Endothelial cell of umbilical vein (primary cell): ENCODE data around the gene ZFYVE28. TPM values are rescaled to one million over a fixed set of nuclear protein-coding genes. Genes with fewer than 3 reads are reported as not detected.

ENCODE experiments used
- BruUV-seq: library from RNA; stranded (reverse); fragments of 400-500 nt; replicated peaks from 2 replicates; lab custom pipeline; 2021; lab: Mats Ljungman, UMichigan
- CTCF ChIA-PET: fragments of 300-600, 350-600 bp; sonication (Branson Sonifier 250); formaldehyde crosslinking; loops from one replicate; lab custom pipeline; 2021; ENCODE audit warnings: antibody characterized with exemption, inconsistent platforms; lab: Charles Lee
- POLR2A ChIA-PET: fragments of 300-600, 350-600 bp; sonication (Branson Sonifier 250); formaldehyde crosslinking; loops from one replicate; lab custom pipeline; 2021; ENCODE audit warnings: antibody characterized with exemption, inconsistent platforms; lab: Charles Lee
- DNase-seq: peaks from one replicate; pipeline ENCODE4 v3.0.0-alpha.2; 2011; ENCODE audit warnings: low read depth, low spot score
- FAIRE-seq: peaks from 2 replicates; lab custom pipeline; 2011; peaks lifted over from hg19 to GRCh38; lab: Jason Lieb, UNC
- H2AFZ ChIP-seq: 2 replicates; pipeline ENCODE4 v1.6.0; 2012; ENCODE audit warnings: low read depth, low read length, control low read depth, inconsistent platforms
- H3K27ac ChIP-seq: 2 replicates; pipeline ENCODE4 v1.5.1; 2011; ENCODE audit warnings: low read depth, mild to moderate bottlenecking, control low read depth, low read length, moderate library complexity; ENCODE audit not compliant: insufficient read depth
- H3K27me3 ChIP-seq, 2 experiments: 2 replicates each; pipeline versions ENCODE4 v1.6.0 to v1.6.1; 2011; ENCODE audit warnings: low read length in 2 of 2, mixed read lengths in 1 of 2; ENCODE audit not compliant: control insufficient read depth in 2 of 2, insufficient read depth in 2 of 2
- H3K36me3 ChIP-seq, 2 experiments: 2 replicates in 1 of 2; 3 replicates in 1 of 2; pipeline ENCODE4 v1.5.1; 2011; ENCODE audit warnings: low read length in 2 of 2, mild to moderate bottlenecking in 1 of 2, moderate library complexity in 1 of 2; ENCODE audit not compliant: control insufficient read depth in 2 of 2, insufficient read depth in 2 of 2; ENCODE audit errors: extremely low read depth in 1 of 2
- H3K4me1 ChIP-seq: 3 replicates; pipeline ENCODE4 v1.5.1; 2011; ENCODE audit warnings: mild to moderate bottlenecking, low read length; ENCODE audit not compliant: control insufficient read depth, insufficient read depth; ENCODE audit errors: extremely low read depth
- H3K4me2 ChIP-seq: 2 replicates; pipeline ENCODE4 v1.6.1; 2011; ENCODE audit warnings: low read length, control low read depth, mixed read lengths; ENCODE audit not compliant: insufficient read depth
- H3K4me3 ChIP-seq, 3 experiments: fragments of 200-600 bp in 1 of 3; sonication (generic), shearing (Covaris generic) in 1 of 3; replicated peaks in 1 of 3; 2 replicates each; pipeline ENCODE4 v1.5.1; 2011 to 2016; ENCODE audit warnings: control low read depth in 3 of 3, low read length in 3 of 3, mild to moderate bottlenecking in 2 of 3, inconsistent platforms in 1 of 3, low read depth in 1 of 3, moderate library complexity in 1 of 3; ENCODE audit not compliant: insufficient read depth in 1 of 3
- H3K79me2 ChIP-seq: 2 replicates; pipeline ENCODE4 v1.6.0; 2012; ENCODE audit warnings: low read length, inconsistent platforms; ENCODE audit not compliant: control insufficient read depth, insufficient read depth
- H3K9ac ChIP-seq: replicated peaks from 2 replicates; pipeline ENCODE3; 2011; ENCODE audit warnings: low read length, control low read depth; ENCODE audit not compliant: insufficient read depth; ENCODE audit errors: extremely low read depth
- H3K9me1 ChIP-seq: replicated peaks from 3 replicates; pipeline ENCODE4 v1.6.0; 2011; ENCODE audit warnings: mild to moderate bottlenecking, low read length; ENCODE audit not compliant: control insufficient read depth, insufficient read depth; ENCODE audit errors: extremely low read depth
- H3K9me3 ChIP-seq: replicated peaks from 2 replicates; pipeline ENCODE4 v1.5.1; 2012; ENCODE audit warnings: low read length, inconsistent platforms; ENCODE audit not compliant: control insufficient read depth, insufficient read depth
- H4K20me1 ChIP-seq: replicated peaks from 2 replicates; pipeline ENCODE3; 2011; ENCODE audit warnings: mild to moderate bottlenecking, low read length; ENCODE audit not compliant: control insufficient read depth, insufficient read depth; ENCODE audit errors: extremely low read depth
- CTCF ChIP-seq, 2 donors: IDR thresholded peaks; 1 replicate in 1 of 2; 2 replicates in 1 of 2; pipeline ENCODE4 v1.5.1; 2011; ENCODE audit warnings: low read length in 2 of 2, mild to moderate bottlenecking in 2 of 2, moderate library complexity in 2 of 2, control low read depth in 1 of 2, inconsistent platforms in 1 of 2, low read depth in 1 of 2; ENCODE audit not compliant: insufficient read depth in 1 of 2; ENCODE audit errors: extremely low read depth in 1 of 2
- EZH2 ChIP-seq: IDR thresholded peaks from 2 replicates; pipeline ENCODE4 v1.6.1; 2012; ENCODE audit warnings: borderline replicate concordance, low read depth, mild to moderate bottlenecking, moderate library complexity, low read length, inconsistent platforms; ENCODE audit not compliant: severe bottlenecking
- FOS ChIP-seq: IDR thresholded peaks from 2 replicates; pipeline ENCODE4 v1.6.1; 2011; ENCODE audit warnings: mild to moderate bottlenecking, low read length, moderate library complexity, borderline replicate concordance; ENCODE audit not compliant: insufficient read depth
- GATA2 ChIP-seq: IDR thresholded peaks from 2 replicates; pipeline ENCODE4 v1.7.0; 2011; ENCODE audit warnings: low read depth, mild to moderate bottlenecking, moderate library complexity, mixed read lengths, low read length; ENCODE audit not compliant: insufficient read length, insufficient read depth
- MYC ChIP-seq: IDR thresholded peaks from one replicate; pipeline ENCODE4 v1.6.1; 2011; ENCODE audit warnings: mild to moderate bottlenecking, low read depth, low read length
- POLR2A ChIP-seq: IDR thresholded peaks from 2 replicates; pipeline ENCODE4 v1.6.1; 2012; ENCODE audit warnings: low read depth, mild to moderate bottlenecking, control low read depth, low read length
- POLR2AphosphoS5 ChIP-seq: IDR thresholded peaks from 2 replicates; pipeline ENCODE4 v1.6.1; 2012; ENCODE audit warnings: low read depth, mild to moderate bottlenecking, control low read depth, low read length, moderate library complexity; ENCODE audit not compliant: insufficient read depth
- dilution Hi-C: fragments of 300-500 bp; cut with MboI; formaldehyde crosslinking; loops from one replicate; pipeline ENCODE4 v1.15.0; 2019; ENCODE audit warnings: low sequenced_read_pairs; ENCODE audit not compliant: extremely low pct_ligation_motif_present
- intact Hi-C: fragments of 100-400 bp; cut with micrococcal nuclease; formaldehyde crosslinking; loops from one replicate; pipeline ENCODE4 v1.10.0; 2022
- polyA plus RNA-seq, 4 experiments: library from polyadenylated mRNA; depleted of rRNA in 3 of 4; stranded (reverse) in 3 of 4; unstranded in 1 of 4; fragments of >200 nt; gene quantifications; 2 replicates each; pipeline versions ENCODE4 v1.2.1 to v1.2.3, GENCODE V29; 2011 to 2012; ENCODE audit warnings: missing spikeins in 1 of 4
- total RNA-seq: library from RNA; stranded (reverse); gene quantifications from 2 replicates; pipeline ENCODE4 v1.2.3, GENCODE V29; 2021

The ZFYVE28 gene
- total and polyA plus RNA-seq, 2 donors (not counting 3 experiments of a cell fraction or from before 2014, with no cell fraction given) = 5.8 to 7.1 TPM

GRCh38 chr4:2423066-2423465 is 4.6 kb upstream of the ZFYVE28 start:
- POLR2A ChIA-PET = no interaction called here

More at GRCh38 chr4:2423066-2423465, 4.6 kb upstream of the ZFYVE28 start:
- Histone ChIP-seq H3K79me2 (no peaks in the 10 kb centered on the region), H3K4me2 (no peak overlapping the region), H3K4me1 (peaks cover 7% of the 10 kb centered on the region), H3K27ac (no peak overlapping the region), H3K27me3 (peaks cover 19 to 21% of the 10 kb centered on the region in 2 experiments), H3K9me3 (no peaks in the 10 kb centered on the region), H3K9ac (no peak overlapping the region), H3K36me3 (no peaks in the 10 kb centered on the region), H2AFZ (no peak overlapping the region), H4K20me1 (no peaks in the 10 kb centered on the region), H3K4me3 (no peak overlapping the region), H3K9me1 (no peaks in the 10 kb centered on the region)
- CTCF ChIA-PET = interaction anchor here (1.2 kb wide), 1 partner anchor 203 kb away, joined by 4 read pairs; no protein-coding TSS in a partner anchor
- FAIRE-seq (no peak), DNase-seq (no peak)
- no TSS peak for BruUV-seq
- TF ChIP-seq MYC (no peak), GATA2 (no peak), CTCF (IDR thresholded peaks at IDR 0.05; ENCODE audit: extremely low read depth in 1 of 2, insufficient read depth in 1 of 2, low read depth in 1 of 2, low read length in 2 of 2) (no peak), FOS (no peak), POLR2AphosphoS5 (no peak), EZH2 (no peak), POLR2A (no peak)
- dilution Hi-C loops = no loop called here
- intact Hi-C loops = no loop called here
